GM23338 (cell line): ENCODE measurements around the gene TNS3. TPM values are rescaled to one million over a fixed set of nuclear protein-coding genes. Genes with fewer than 3 reads are reported as not detected.
A peak's percentile ranks its signal among the peaks of the same experiment; 100 is the strongest.

Experiments used
- ATAC-seq: fragments of 200-7000 bp; cut with Tn5 transposase; 3 replicates; pipeline ENCODE4 v1.9.1; 2020
- DNase-seq: peaks from one replicate; pipeline ENCODE4 v3.0.0-alpha.2; 2015; ENCODE audit warnings: low spot score
- H2AFZ ChIP-seq: fragments of 200-600 bp; sonication (generic); 2 replicates; pipeline ENCODE4 v1.8.0; 2016; ENCODE audit warnings: antibody characterized with exemption, mild to moderate bottlenecking, moderate library complexity
- H3F3A ChIP-seq: fragments of 200-600 bp; sonication (generic); replicated peaks from 2 replicates; pipeline ENCODE4 v1.8.0; 2017; ENCODE audit warnings: antibody characterized with exemption, mixed run types, low read depth
- H3K27ac ChIP-seq: fragments of 200-600 bp; sonication (generic); 2 replicates; pipeline ENCODE4 v1.6.1; 2016; ENCODE audit warnings: low read depth
- H3K27me3 ChIP-seq: fragments of 200-600 bp; sonication (generic); 2 replicates; pipeline ENCODE4 v1.8.0; 2016; ENCODE audit warnings: mild to moderate bottlenecking, mixed run types, moderate library complexity; ENCODE audit not compliant: insufficient read depth
- H3K36me3 ChIP-seq: fragments of 200-600 bp; sonication (generic); 2 replicates; pipeline ENCODE4 v1.8.0; 2016; ENCODE audit warnings: mild to moderate bottlenecking; ENCODE audit not compliant: insufficient read depth
- H3K4me1 ChIP-seq: fragments of 200-600 bp; sonication (generic); 2 replicates; pipeline ENCODE4 v1.8.0; 2016; ENCODE audit warnings: mild to moderate bottlenecking, moderate library complexity; ENCODE audit not compliant: insufficient read depth
- H3K4me2 ChIP-seq: fragments of 200-600 bp; sonication (generic); 2 replicates; pipeline ENCODE4 v1.7.1; 2017; ENCODE audit warnings: mixed run types
- H3K4me3 ChIP-seq: fragments of 200-600 bp; sonication (generic); 2 replicates; pipeline ENCODE4 v1.6.1; 2016; ENCODE audit warnings: mixed run types
- H3K79me2 ChIP-seq: fragments of 200-600 bp; sonication (generic); replicated peaks from 2 replicates; pipeline ENCODE4 v1.8.0; 2017; ENCODE audit warnings: mild to moderate bottlenecking; ENCODE audit not compliant: insufficient read depth
- H3K9me2 ChIP-seq: fragments of 200-600 bp; sonication (generic); 2 replicates; pipeline ENCODE4 v1.8.0; 2017; ENCODE audit not compliant: insufficient read depth
- H4K20me1 ChIP-seq: fragments of 200-600 bp; sonication (generic); replicated peaks from 2 replicates; pipeline ENCODE4 v1.8.0; 2017; ENCODE audit warnings: mild to moderate bottlenecking; ENCODE audit not compliant: insufficient read depth
- H3K27ac Mint-ChIP-seq: 2 replicates; pipeline ENCODE4 v1.8.0; 2020; ENCODE audit warnings: inconsistent platforms, mild to moderate bottlenecking, moderate library complexity, mixed read lengths
- H3K27me3 Mint-ChIP-seq: 3 replicates; pipeline ENCODE4 v1.8.0; 2022; ENCODE audit warnings: low read depth, mild to moderate bottlenecking, moderate library complexity, mixed read lengths, inconsistent platforms; ENCODE audit not compliant: insufficient read depth, poor library complexity
- H3K36me3 Mint-ChIP-seq: 3 replicates; pipeline ENCODE4 v1.8.0; 2021; ENCODE audit warnings: low read depth, mild to moderate bottlenecking, inconsistent platforms, moderate library complexity, mixed read lengths
- H3K4me1 Mint-ChIP-seq: 3 replicates; pipeline ENCODE4 v1.8.0; 2020; ENCODE audit warnings: mild to moderate bottlenecking, inconsistent platforms, mixed read lengths
- H3K4me3 Mint-ChIP-seq: 3 replicates; pipeline ENCODE4 v1.8.0; 2021; ENCODE audit warnings: moderate library complexity, mild to moderate bottlenecking, inconsistent platforms, mixed read lengths
- H3K9me3 Mint-ChIP-seq: 3 replicates; pipeline ENCODE4 v1.8.0; 2020; ENCODE audit warnings: moderate library complexity, mild to moderate bottlenecking, inconsistent platforms, mixed read lengths
- ETS1 ChIP-seq: IDR thresholded peaks from 2 replicates; pipeline ENCODE4 v1.6.1; 2016; ENCODE audit warnings: antibody characterized with exemption
- EZH2 ChIP-seq: fragments of 200-600 bp; sonication (generic); IDR thresholded peaks from one replicate; pipeline ENCODE4 v1.8.0; 2017; ENCODE audit warnings: antibody characterized with exemption, mild to moderate bottlenecking, low read depth; ENCODE audit not compliant: unreplicated experiment
- EZH2phosphoT487 ChIP-seq: fragments of 200-600 bp; sonication (generic); IDR thresholded peaks from one replicate; pipeline ENCODE4 v1.8.1; 2018; ENCODE audit warnings: antibody characterized with exemption; ENCODE audit not compliant: unreplicated experiment
- JUNB ChIP-seq: IDR thresholded peaks from one replicate; pipeline ENCODE4 v1.6.1; 2016; ENCODE audit warnings: antibody characterized with exemption; ENCODE audit not compliant: unreplicated experiment
- NANOG ChIP-seq: IDR thresholded peaks from 2 replicates; pipeline ENCODE4 v1.6.1; 2016; ENCODE audit warnings: antibody characterized with exemption, borderline replicate concordance
- POLR2AphosphoS5 ChIP-seq: IDR thresholded peaks from 2 replicates; pipeline ENCODE4 v1.6.1; 2016; ENCODE audit warnings: antibody characterized with exemption, low read depth
- REST ChIP-seq: IDR thresholded peaks from one replicate; pipeline ENCODE4 v1.6.1; 2018; ENCODE audit warnings: antibody characterized with exemption; ENCODE audit not compliant: unreplicated experiment
- STAT1 ChIP-seq: IDR thresholded peaks from one replicate; pipeline ENCODE4 v1.6.1; 2016; ENCODE audit warnings: antibody characterized with exemption; ENCODE audit not compliant: unreplicated experiment
- ZNF114 ChIP-seq: fragments of 250-450 bp; sonication (Bioruptor Pico); IDR thresholded peaks from 2 replicates; pipeline ENCODE4 v1.5.0; 2020; ENCODE audit warnings: mild to moderate bottlenecking, moderate library complexity
- ZNF331 ChIP-seq: fragments of 250-450 bp; sonication (Bioruptor Pico); IDR thresholded peaks from 2 replicates; pipeline ENCODE4 v1.5.0; 2020; ENCODE audit warnings: low read depth, mild to moderate bottlenecking, moderate library complexity
- polyA plus RNA-seq: library from polyadenylated mRNA; unstranded; fragments of >200 nt; fragmentation: Nextera tagmentation; extraction: Ambion mirVana; gene quantifications from 2 replicates; pipeline ENCODE4 v1.2.1, GENCODE V29; 2016
- total RNA-seq: library from RNA; depleted of rRNA; stranded (reverse); fragments of >200 nt; shearing (Covaris generic); gene quantifications from 2 replicates; pipeline ENCODE4 v1.2.3, GENCODE V29; 2014
- TF ChIP-seq, protein P1 (sequence below), 2 experiments: fragments of 200-600 bp in 1 of 2; sonication (generic) in 1 of 2; conservative IDR thresholded peaks; 2 replicates each; pipeline versions ENCODE4 v1.5.1 to v1.6.1; 2016 to 2017; ENCODE audit warnings: antibody characterized with exemption in 2 of 2, low read depth in 2 of 2, mild to moderate bottlenecking in 2 of 2, moderate library complexity in 1 of 2

Gene TNS3
- total and polyA plus RNA-seq, 2 experiments from 2014 or later, result 6.2 to 28.7 TPM

GRCh38 chr7:47382200-47382599, 199.7 kb downstream of the TNS3 start:
- ATAC-seq, result no peak
- H3K9me2 ChIP-seq, result no peaks in the 10 kb centered on the region
- H3K4me1 ChIP-seq, result peaks cover 28% of the 10 kb centered on the region
- no peak overlapping the region for H2AFZ ChIP-seq
- H3K27ac Mint-ChIP-seq, result no peak overlapping the region
- no peaks in the 10 kb centered on the region; the same call in 2 of the 3 replicates for H3K36me3 Mint-ChIP-seq
- no peaks in the 10 kb centered on the region for H3K9me3 Mint-ChIP-seq
- no peak overlapping the region for H3K4me3 ChIP-seq
- H4K20me1 ChIP-seq, result 0 out of 2 replicates have a peak, but pooled peaks cover 7% of the 10 kb centered on the region
- no peak for DNase-seq
- peaks cover 4% of the 10 kb centered on the region for H3K27me3 Mint-ChIP-seq
- peaks cover 33% of the 10 kb centered on the region for H3K4me1 Mint-ChIP-seq
- H3K27me3 ChIP-seq, result no peaks in the 10 kb centered on the region
- no peak for TF ChIP-seq JUNB
- TF ChIP-seq EZH2phosphoT487, result no peak
- no peak for TF ChIP-seq NANOG
- no peak for TF ChIP-seq ZNF331
- H3K79me2 ChIP-seq, result no peaks in the 10 kb centered on the region
- no peak overlapping the region for H3K27ac ChIP-seq
- H3F3A ChIP-seq, result 0 out of 2 replicates have a peak, but pooled peaks cover 11% of the 10 kb centered on the region
- no peak overlapping the region for H3K4me3 Mint-ChIP-seq
- H3K4me2 ChIP-seq, result no peak overlapping the region
- H3K36me3 ChIP-seq, result no peaks in the 10 kb centered on the region

GRCh38 chr7:47381134-47381495, 200.8 kb downstream of the TNS3 start:
- Histone ChIP-seq H3K27me3 (no peaks in the 10 kb centered on the region), H2AFZ (no peak overlapping the region), H3K36me3 (no peaks in the 10 kb centered on the region), H3K4me2 (peak overlapping the region; percentile 62; the same call in 1 of the 2 replicates), H3K27ac (peak overlapping the region; percentile 77), H3K4me3 (no peak overlapping the region), H3K79me2 (no peaks in the 10 kb centered on the region), H3F3A (0 out of 2 replicates have a peak, but pooled peaks cover 11% of the 10 kb centered on the region), H3K9me2 (no peaks in the 10 kb centered on the region), H4K20me1 (0 out of 2 replicates have a peak, but pooled peaks cover 7% of the 10 kb centered on the region), H3K4me1 (peaks cover 28% of the 10 kb centered on the region)
- ATAC-seq, result no peak
- Mint-ChIP-seq H3K4me1 (peaks cover 30% of the 10 kb centered on the region), H3K27ac (0 out of 2 replicates have a peak overlapping the region, but pooled peaks have one; percentile 11), H3K27me3 (peaks cover 4% of the 10 kb centered on the region), H3K4me3 (0 out of 3 replicates have a peak overlapping the region, but pooled peaks have one; percentile 6), H3K9me3 (no peaks in the 10 kb centered on the region), H3K36me3 (no peaks in the 10 kb centered on the region; the same call in 2 of the 3 replicates)
- DNase-seq, result no peak
- TF ChIP-seq POLR2AphosphoS5, result no peak
- TF ChIP-seq ZNF331, result no peak
- no peak for TF ChIP-seq STAT1
- TF ChIP-seq, protein P1, sequence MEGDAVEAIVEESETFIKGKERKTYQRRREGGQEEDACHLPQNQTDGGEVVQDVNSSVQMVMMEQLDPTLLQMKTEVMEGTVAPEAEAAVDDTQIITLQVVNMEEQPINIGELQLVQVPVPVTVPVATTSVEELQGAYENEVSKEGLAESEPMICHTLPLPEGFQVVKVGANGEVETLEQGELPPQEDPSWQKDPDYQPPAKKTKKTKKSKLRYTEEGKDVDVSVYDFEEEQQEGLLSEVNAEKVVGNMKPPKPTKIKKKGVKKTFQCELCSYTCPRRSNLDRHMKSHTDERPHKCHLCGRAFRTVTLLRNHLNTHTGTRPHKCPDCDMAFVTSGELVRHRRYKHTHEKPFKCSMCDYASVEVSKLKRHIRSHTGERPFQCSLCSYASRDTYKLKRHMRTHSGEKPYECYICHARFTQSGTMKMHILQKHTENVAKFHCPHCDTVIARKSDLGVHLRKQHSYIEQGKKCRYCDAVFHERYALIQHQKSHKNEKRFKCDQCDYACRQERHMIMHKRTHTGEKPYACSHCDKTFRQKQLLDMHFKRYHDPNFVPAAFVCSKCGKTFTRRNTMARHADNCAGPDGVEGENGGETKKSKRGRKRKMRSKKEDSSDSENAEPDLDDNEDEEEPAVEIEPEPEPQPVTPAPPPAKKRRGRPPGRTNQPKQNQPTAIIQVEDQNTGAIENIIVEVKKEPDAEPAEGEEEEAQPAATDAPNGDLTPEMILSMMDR (conservative IDR thresholded peaks at IDR 0.05; ENCODE audit: low read depth in 2 of 2), result no peak
- TF ChIP-seq EZH2, result no peak
- TF ChIP-seq REST, result no peak
- TF ChIP-seq ZNF114 (CRISPR knock-in tag), result no peak
- TF ChIP-seq ETS1, result no peak
- no peak for TF ChIP-seq NANOG
